ENCODE results near the gene CYB561A3.

CYB561A3 gene

GRCh38 chr11:61325649-61326414 is 35.9 kb downstream of the CYB561A3 start:
- no peak for DNase-seq

DNA sequence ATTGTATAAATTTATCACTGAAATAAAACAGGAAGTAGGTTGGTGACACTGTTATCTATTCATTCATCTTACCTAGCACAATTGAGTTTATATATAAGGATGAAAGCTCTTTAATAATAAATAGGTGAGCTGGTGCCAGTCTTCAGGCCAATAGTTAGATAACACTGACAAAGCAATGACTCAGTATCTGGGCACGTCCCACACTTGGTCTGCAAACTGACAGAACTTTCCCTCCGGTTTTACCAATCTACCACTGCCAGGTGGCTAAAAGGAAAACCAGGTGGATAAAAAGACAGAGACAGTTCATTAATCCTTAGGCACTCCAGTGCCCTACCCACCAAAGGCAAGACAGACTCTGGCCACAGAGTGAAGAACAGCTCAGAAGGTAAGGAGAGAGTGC is 46.4 kb downstream of the CYB561A3 start:
- no peak for DNase-seq

DNA sequence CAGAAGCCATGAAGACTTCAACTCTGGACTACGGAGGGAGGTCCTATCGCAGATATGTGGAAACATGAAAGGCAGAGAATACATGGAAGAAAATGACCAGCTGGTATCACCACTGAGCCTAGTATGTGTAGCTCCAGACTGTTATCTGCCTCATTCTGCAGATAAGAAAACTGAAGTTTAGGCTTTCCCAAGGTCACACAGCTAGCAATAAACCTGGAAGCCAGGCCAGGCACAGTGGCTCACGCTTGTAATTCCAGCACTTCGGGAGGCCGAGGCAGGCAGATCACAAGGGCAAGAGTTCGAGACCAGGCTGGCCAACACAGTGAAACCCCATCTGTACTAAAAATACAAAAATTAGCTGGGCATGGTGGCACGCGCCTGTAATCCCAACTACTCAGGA is 50.9 kb downstream of the CYB561A3 start:
- DNase-seq: no peak

DNA sequence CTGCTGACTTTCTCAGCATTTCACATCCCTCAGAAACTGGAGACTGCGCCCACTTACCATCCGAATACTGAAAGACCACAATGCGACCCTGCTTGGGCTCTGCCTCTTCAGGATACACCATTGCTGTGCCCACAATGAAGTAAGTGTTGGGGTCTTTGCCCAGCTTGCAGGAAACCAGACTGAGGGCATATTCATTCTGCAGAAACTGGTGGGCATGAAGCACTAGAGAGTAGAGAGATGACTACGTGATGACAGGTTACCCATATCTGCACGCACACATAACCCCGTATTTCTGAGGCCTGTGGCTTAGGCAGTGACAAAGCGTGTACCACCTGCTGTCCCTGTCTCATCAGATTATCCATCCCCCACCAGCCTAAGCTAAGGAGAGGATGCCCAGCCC is 51.9 kb downstream of the CYB561A3 start:
- no peak for DNase-seq

GRCh38 chr11:61309141-61309540 is 52.5 kb downstream of the CYB561A3 start:
- DNase-seq: no peak

DNA sequence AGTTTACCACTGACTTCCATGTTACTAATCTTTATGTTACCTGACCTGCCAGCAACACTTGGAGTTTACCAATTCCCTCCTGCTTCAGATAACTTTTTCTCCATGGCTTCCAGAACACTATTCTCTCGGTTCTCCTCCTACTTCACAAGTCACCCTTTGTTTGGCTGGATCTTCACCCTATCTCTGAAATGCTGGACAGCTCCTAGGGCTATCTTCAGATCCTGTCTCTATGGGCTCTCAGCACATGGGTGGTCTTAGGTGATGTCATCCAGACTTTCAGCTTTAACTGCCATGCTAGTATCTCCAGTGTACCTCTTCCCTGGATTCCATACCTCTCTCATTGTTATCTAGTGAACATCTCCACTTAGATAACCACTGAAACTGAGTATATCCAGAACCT is 54.3 kb downstream of the CYB561A3 start:
- DNase-seq: no peak

- no peak for DNase-seq
These were observed 55.5 kb downstream of the CYB561A3 start for GRCh38 chr11:61306221-61306620.

DNA sequence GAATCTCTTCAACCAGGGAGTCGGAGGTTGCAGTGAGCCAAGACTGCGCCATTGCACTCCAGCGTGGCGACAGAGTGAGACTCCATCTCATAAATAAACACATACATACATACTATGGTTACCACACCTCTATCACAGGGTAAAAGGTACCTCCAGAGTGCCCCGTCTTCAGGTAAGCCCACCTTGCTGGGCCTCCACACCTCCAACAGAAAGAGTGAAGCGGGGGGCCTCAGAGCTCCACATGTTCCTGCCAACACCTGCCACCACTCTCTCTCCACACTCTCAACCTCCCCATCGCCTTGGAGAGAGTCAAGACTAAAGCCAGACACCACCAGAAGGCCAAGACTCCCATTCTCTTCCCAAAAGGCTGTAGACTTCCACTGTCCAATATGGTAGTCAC is 56.3 kb downstream of the CYB561A3 start:
- DNase-seq: no peak

- DNase-seq: no peak
These were observed 58.0 kb downstream of the CYB561A3 start for GRCh38 chr11:61303725-61304124.

- no peak for DNase-seq
These were observed 59.1 kb downstream of the CYB561A3 start for GRCh38 chr11:61302550-61302949.

Measured in fibroblast of skin of scalp (primary cell).